Left lobe of liver (tissue), 2 donors: Measurements from ENCODE around the gene PSMB3. TPM values are rescaled to one million over a fixed set of nuclear protein-coding genes. Genes with fewer than 3 reads are reported as not detected.

ENCODE experiments used
- ATAC-seq: fragments of 200-7000 bp; cut with Tn5 transposase; one replicate; pipeline ENCODE4 v1.9.1; 2020; ENCODE audit warnings: mild to moderate bottlenecking, moderate library complexity
- DNase-seq: peaks from one replicate; pipeline ENCODE4 v3.0.0-alpha.2; 2020; ENCODE audit warnings: low spot score
- total RNA-seq: library from RNA; stranded (reverse); gene quantifications from one replicate; pipeline ENCODE4 v1.2.1, GENCODE V29; 2021
- donor health status: DM: no; HTN: no; CAD: no; lungs with moderate emphysema.
- donor health status: DM: no; HTN: yes; CAD: no.

The PSMB3 gene
- 98.2 TPM for total RNA-seq

GRCh38 chr17:38752308-38753070 lies at the start of gene PSMB3:
TSS of gene PSMB3 (plus strand) at chr17:38752741. CDS start at chr17:38752827, 86 bp downstream.
- DNase-seq, result peak; percentile 99
- ATAC-seq, result peak; percentile 82

- DNase-seq, result peak; percentile 63
- no peak for ATAC-seq
These were observed 49.4 kb upstream of the PSMB3 start for GRCh38 chr17:38702916-38703741.

GRCh38 chr17:38703742-38704605 lies 48.6 kb upstream of the PSMB3 start:
- peak; percentile 60 for ATAC-seq
- peak; percentile 92 for DNase-seq

- peak; percentile 46 for ATAC-seq
These were observed 47.7 kb upstream of the PSMB3 start, which contains the start of gene MLLT6 for GRCh38 chr17:38704606-38705522. TSS of gene MLLT6 (plus strand) at chr17:38705273. CDS start at chr17:38705633, 360 bp downstream.

GRCh38 chr17:38705523-38705802 lies 47.1 kb upstream of the PSMB3 start:
- ATAC-seq (no peak), DNase-seq (no peak)

More at GRCh38 chr17:38704606-38705522, 47.7 kb upstream of the PSMB3 start, which contains the start of gene MLLT6:
- peak; percentile 77 for DNase-seq

- DNase-seq (no peak), ATAC-seq (no peak)
These were observed 46.6 kb upstream of the PSMB3 start for GRCh38 chr17:38705803-38706504.

GRCh38 chr17:38706505-38707216 lies 45.9 kb upstream of the PSMB3 start:
- ATAC-seq (no peak), DNase-seq (no peak)

GRCh38 chr17:38707678-38708351 lies 44.7 kb upstream of the PSMB3 start:
- DNase-seq (no peak), ATAC-seq (no peak)

- DNase-seq, result no peak
- no peak for ATAC-seq
These were observed 43.3 kb upstream of the PSMB3 start for GRCh38 chr17:38709104-38709820.

- ATAC-seq, result no peak
These were observed 42.5 kb upstream of the PSMB3 start for GRCh38 chr17:38709864-38710603.

GRCh38 chr17:38710604-38710962 lies 42.0 kb upstream of the PSMB3 start:
- ATAC-seq (no peak), DNase-seq (no peak)

More at GRCh38 chr17:38709864-38710603, 42.5 kb upstream of the PSMB3 start:
- no peak for DNase-seq

GRCh38 chr17:38710985-38711384 lies 41.6 kb upstream of the PSMB3 start:
- DNase-seq (no peak), ATAC-seq (no peak)

GRCh38 chr17:38711792-38712571 lies 40.6 kb upstream of the PSMB3 start:
- DNase-seq, result no peak
- ATAC-seq, result no peak

GRCh38 chr17:38712593-38712992 lies 39.9 kb upstream of the PSMB3 start:
- no peak for DNase-seq
- ATAC-seq, result no peak

GRCh38 chr17:38713456-38714075 lies 39.0 kb upstream of the PSMB3 start:
- ATAC-seq, result no peak
- no peak for DNase-seq
